Measurements from ENCODE around the gene ATP5IF1. TPM values are rescaled to one million over a fixed set of nuclear protein-coding genes. Genes with fewer than 3 reads are reported as not detected.

The ATP5IF1 gene
- total RNA-seq: 130 and 152 TPM in 2 replicates
- long read RNA-seq, transcript ATP5IF1-201 (3 exons, 494 nt): major isoform, 15 of 23 reads
- long read RNA-seq, transcript ATP5IF1-202 (2 exons, 1,855 nt): minor isoform, 5 of 23 reads
- long read RNA-seq, partial matches to known transcripts: 0 of 23 reads
- long read RNA-seq, other reads (novel, unspliced or antisense): 3 of 23 reads

DNA sequence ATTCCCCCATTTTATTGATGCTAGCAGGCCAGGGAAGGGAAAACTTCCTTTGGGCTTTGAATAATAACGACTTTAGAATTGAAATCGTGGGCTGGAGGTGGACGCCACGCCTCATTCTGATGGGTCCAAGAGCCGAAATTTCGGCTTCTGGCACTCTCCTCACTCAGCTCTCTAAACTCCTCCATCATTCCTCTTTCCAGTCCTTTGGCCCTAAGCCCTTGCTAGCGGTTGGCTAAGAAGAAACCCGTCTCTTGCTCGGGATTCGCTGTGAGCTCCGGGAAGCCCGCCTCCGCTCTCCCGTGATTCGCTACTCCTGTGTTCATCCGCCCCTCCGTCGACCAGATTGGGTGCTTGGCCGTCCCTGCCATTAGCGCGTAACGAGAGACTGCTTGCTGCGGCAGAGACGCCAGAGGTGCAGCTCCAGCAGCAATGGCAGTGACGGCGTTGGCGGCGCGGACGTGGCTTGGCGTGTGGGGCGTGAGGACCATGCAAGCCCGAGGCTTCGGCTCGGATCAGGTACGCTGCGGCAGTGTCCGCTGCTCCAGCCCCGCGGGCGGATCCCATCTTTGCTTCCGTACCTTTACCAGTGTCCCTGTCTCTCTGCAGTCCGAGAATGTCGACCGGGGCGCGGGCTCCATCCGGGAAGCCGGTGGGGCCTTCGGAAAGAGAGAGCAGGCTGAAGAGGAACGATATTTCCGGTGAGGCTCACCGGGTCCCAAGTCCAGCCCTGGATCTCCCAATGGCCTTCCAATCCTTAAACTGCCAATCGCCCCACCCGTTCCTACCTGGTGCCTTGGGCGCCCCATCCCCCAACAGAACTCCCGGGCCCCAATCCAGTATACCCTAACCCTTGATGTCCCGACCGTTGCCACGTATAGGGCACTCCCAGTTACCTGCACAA is at the start of gene ATP5IF1:
ATP5IF1 (plus strand) TSS at position 370 of the 901 bp plus-strand sequence; CDS start at position 430, 60 bp downstream.
- DNase-seq (ENCODE audit: low spot score, unreplicated experiment): peak; percentile 86
- TF ChIP-seq CTCF (IDR thresholded peaks at IDR 0.05; ENCODE audit: unreplicated experiment): no peak
- peaks cover 14% of the 10 kb centered on the region for H3K4me1 Mint-ChIP-seq (ENCODE audit: low read depth)
- no peaks in the 10 kb centered on the region for H3K27me3 Mint-ChIP-seq
- no peak within 1 kb of the TSS for H3K27ac Mint-ChIP-seq
- H3K4me3 Mint-ChIP-seq (ENCODE audit: low read depth): no peak within 1 kb of the TSS
- H3K9me3 Mint-ChIP-seq (ENCODE audit: low read depth): no peaks in the 10 kb centered on the region
- H3K36me3 Mint-ChIP-seq (ENCODE audit: insufficient read depth): peaks cover 1% of the 10 kb centered on the region

- H3K4me3 Mint-ChIP-seq (ENCODE audit: low read depth): no peak overlapping the region
- H3K4me1 Mint-ChIP-seq (ENCODE audit: low read depth): no peaks in the 10 kb centered on the region
- no peaks in the 10 kb centered on the region for H3K27me3 Mint-ChIP-seq
- H3K27ac Mint-ChIP-seq: no peak overlapping the region
- H3K36me3 Mint-ChIP-seq (ENCODE audit: insufficient read depth): no peaks in the 10 kb centered on the region
- H3K9me3 Mint-ChIP-seq (ENCODE audit: low read depth): no peaks in the 10 kb centered on the region
- DNase-seq (ENCODE audit: low spot score, unreplicated experiment): no peak
- TF ChIP-seq CTCF (IDR thresholded peaks at IDR 0.05; ENCODE audit: unreplicated experiment): no peak
Measured at GRCh38 chr1:28190337-28190979, 45.5 kb upstream of the ATP5IF1 start.

DNA sequence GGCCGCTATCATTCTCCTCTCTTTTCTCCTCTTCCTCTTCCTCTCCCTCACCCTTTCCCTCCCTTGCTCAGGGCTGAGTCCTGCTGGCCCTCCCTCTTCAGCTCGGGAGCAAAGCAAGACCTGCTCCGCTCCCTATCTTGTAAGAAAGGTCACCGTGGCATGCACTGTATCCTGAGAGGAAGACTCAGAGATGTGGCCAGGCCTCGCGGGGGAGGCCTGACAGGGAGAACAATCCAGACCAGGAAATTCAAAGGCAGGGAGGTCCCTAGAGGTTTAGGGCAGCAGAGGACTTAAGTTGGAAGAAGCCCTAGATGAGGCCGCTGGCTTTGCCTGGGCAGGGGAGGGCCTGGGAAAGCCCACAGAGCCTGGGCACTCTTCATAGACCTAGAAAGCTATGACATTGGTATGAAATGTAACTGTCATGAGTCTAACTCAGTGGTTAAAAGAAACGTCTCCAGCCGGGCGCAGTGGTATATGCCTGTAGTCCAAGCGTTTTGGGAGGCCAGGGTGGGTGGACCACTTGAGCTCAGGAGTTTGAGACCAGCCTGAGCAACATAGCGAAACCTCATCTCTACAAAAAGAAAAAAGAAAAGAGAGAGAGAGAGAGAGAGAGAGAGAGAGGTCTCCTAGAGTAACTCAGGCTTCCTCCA is 44.8 kb upstream of the ATP5IF1 start:
- no peaks in the 10 kb centered on the region for H3K27me3 Mint-ChIP-seq
- H3K4me1 Mint-ChIP-seq (ENCODE audit: low read depth): no peaks in the 10 kb centered on the region
- no peak for TF ChIP-seq CTCF (IDR thresholded peaks at IDR 0.05; ENCODE audit: unreplicated experiment)
- H3K36me3 Mint-ChIP-seq (ENCODE audit: insufficient read depth): no peaks in the 10 kb centered on the region
- H3K4me3 Mint-ChIP-seq (ENCODE audit: low read depth): no peak overlapping the region
- H3K9me3 Mint-ChIP-seq (ENCODE audit: low read depth): no peaks in the 10 kb centered on the region
- no peak for DNase-seq (ENCODE audit: low spot score, unreplicated experiment)
- no peak overlapping the region for H3K27ac Mint-ChIP-seq

DNA sequence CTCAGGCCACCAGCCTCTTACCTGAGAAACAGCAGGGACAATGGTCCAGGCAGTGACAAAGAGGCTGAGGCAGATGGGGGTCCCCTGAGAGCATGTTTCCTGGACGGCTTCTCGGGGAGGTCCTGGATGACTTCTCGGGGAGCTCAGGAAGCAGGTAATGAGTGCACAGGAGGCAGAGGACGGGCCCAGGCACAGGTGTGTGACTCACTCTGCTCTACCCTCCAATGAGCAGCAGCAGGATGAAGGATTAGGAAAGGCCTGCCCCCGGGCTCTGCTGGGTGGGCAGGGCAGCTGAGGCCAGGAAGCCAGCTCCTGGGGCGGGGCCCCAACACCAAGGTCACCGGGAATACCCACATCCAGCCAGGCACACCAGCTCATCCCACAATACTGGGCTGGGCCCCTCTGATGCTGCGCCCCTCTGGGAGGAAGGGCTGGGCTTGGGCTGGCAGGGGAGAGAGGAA is 42.2 kb upstream of the ATP5IF1 start:
- H3K9me3 Mint-ChIP-seq (ENCODE audit: low read depth): no peaks in the 10 kb centered on the region
- DNase-seq (ENCODE audit: low spot score, unreplicated experiment): no peak

More for the DNA sequence above, 42.2 kb upstream of the ATP5IF1 start:
- Mint-ChIP-seq H3K27me3 (no peaks in the 10 kb centered on the region), H3K4me3 (ENCODE audit: low read depth) (no peak overlapping the region), H3K27ac (no peak overlapping the region), H3K36me3 (ENCODE audit: insufficient read depth) (peaks cover 5% of the 10 kb centered on the region), H3K4me1 (ENCODE audit: low read depth) (no peaks in the 10 kb centered on the region)
- TF ChIP-seq CTCF (IDR thresholded peaks at IDR 0.05; ENCODE audit: unreplicated experiment): no peak

All from progenitor cell of endocrine pancreas (in vitro differentiated cells).